Hepatocyte (in vitro differentiated cells): ENCODE data around the gene DYNLL2.

Experiments used
- EZH2 ChIP-seq: fragments of 200-600 bp; sonication (generic); IDR thresholded peaks from 2 replicates; pipeline ENCODE4 v1.6.1; 2016; ENCODE audit warnings: antibody characterized with exemption, mild to moderate bottlenecking, borderline replicate concordance
- TF ChIP-seq, protein P1 (sequence below): fragments of 200-600 bp; sonication (generic); IDR thresholded peaks from 2 replicates; pipeline ENCODE4 v1.5.1; 2016; ENCODE audit warnings: antibody characterized with exemption, mild to moderate bottlenecking; ENCODE audit not compliant: poor library complexity

DNA sequence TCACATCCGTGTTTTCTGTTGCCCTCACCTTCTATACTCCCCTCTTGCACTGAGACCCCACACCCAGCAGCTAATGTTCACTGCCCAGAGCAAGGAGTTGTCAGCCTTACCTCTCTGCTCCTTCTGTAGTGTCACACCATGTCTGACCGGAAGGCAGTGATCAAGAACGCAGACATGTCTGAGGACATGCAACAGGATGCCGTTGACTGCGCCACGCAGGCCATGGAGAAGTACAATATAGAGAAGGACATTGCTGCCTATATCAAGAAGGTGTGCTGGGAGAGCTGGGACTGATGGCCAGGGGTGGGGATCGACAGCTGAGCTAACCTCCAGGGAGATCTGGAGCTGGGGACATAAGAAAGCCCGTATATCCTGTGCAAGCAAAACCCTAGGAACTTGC is 3.7 kb downstream of the DYNLL2 start:
- TF ChIP-seq EZH2, result no peak
- TF ChIP-seq, protein P1, sequence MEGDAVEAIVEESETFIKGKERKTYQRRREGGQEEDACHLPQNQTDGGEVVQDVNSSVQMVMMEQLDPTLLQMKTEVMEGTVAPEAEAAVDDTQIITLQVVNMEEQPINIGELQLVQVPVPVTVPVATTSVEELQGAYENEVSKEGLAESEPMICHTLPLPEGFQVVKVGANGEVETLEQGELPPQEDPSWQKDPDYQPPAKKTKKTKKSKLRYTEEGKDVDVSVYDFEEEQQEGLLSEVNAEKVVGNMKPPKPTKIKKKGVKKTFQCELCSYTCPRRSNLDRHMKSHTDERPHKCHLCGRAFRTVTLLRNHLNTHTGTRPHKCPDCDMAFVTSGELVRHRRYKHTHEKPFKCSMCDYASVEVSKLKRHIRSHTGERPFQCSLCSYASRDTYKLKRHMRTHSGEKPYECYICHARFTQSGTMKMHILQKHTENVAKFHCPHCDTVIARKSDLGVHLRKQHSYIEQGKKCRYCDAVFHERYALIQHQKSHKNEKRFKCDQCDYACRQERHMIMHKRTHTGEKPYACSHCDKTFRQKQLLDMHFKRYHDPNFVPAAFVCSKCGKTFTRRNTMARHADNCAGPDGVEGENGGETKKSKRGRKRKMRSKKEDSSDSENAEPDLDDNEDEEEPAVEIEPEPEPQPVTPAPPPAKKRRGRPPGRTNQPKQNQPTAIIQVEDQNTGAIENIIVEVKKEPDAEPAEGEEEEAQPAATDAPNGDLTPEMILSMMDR, result no peak
